GM20000 (cell line): ENCODE measurements around the gene CLCN5.

Experiments
- DNase-seq: peaks from one replicate; pipeline ENCODE4 v3.0.0; 2012; ENCODE audit warnings: low spot score
- TF ChIP-seq, protein P1 (sequence below): IDR thresholded peaks from 2 replicates; pipeline ENCODE4 v1.5.1; 2012; ENCODE audit warnings: mild to moderate bottlenecking, control low read depth; ENCODE audit errors: extremely low read depth, missing control alignments

CLCN5 gene

DNA sequence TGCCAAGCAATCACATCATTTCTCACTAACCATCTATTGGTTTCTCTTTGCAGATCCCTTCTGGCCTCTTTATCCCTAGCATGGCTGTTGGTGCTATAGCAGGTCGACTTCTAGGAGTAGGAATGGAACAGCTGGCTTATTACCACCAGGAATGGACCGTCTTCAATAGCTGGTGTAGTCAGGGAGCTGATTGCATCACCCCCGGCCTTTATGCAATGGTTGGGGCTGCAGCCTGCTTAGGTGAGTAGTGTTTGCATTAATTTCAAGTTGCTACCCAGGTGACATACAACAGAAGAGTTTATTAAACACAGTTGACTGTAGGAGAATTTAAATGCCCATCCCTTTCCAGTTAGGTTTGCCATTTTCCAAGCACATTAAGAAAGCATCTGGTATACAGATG lies 166.2 kb downstream of the CLCN5 start:
- no peak for DNase-seq
- TF ChIP-seq, protein P1, sequence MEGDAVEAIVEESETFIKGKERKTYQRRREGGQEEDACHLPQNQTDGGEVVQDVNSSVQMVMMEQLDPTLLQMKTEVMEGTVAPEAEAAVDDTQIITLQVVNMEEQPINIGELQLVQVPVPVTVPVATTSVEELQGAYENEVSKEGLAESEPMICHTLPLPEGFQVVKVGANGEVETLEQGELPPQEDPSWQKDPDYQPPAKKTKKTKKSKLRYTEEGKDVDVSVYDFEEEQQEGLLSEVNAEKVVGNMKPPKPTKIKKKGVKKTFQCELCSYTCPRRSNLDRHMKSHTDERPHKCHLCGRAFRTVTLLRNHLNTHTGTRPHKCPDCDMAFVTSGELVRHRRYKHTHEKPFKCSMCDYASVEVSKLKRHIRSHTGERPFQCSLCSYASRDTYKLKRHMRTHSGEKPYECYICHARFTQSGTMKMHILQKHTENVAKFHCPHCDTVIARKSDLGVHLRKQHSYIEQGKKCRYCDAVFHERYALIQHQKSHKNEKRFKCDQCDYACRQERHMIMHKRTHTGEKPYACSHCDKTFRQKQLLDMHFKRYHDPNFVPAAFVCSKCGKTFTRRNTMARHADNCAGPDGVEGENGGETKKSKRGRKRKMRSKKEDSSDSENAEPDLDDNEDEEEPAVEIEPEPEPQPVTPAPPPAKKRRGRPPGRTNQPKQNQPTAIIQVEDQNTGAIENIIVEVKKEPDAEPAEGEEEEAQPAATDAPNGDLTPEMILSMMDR = no peak

DNA sequence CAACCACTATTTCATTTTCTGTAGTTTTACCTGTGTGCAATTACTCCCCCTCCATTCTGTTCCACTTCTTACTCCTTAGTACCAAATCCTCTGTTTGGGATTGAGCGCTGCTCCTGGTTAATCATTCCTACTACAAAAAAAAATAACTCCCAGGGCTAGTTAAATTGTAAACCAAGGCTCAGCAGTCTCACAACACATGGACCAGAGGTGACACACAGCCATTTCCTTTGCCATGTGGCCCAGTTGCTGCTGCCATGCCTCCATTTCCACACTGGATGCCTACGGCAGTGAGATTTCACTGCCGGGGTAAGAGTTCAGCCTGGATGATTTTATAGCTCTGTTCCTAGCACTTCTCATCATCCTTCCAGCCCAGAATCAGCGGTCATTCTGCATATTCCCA lies 171.2 kb downstream of the CLCN5 start:
- TF ChIP-seq, protein P1 = no peak

DNA sequence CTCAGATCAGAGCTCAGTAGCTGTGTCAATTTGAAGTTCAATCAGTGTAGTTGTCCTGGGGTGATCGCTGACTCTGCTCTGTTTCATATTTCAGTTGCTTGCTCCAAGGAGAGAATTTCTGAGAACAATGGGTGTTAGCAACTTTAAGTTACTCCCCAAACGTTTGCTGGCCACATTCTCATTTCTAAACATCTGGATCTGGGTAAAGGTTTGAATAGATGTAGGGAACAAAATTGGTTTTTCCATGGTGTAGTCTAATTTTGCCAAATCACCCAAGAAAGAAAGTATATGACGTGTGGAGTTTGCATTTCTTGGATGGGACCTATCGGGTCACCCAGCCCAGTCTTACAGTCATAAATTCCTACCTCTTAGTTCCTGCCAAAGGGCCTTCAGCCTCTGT lies 174.7 kb downstream of the CLCN5 start:
- no peak for DNase-seq
- TF ChIP-seq, protein P1 = no peak

More for the DNA sequence above, 171.2 kb downstream of the CLCN5 start:
- DNase-seq = no peak

DNA sequence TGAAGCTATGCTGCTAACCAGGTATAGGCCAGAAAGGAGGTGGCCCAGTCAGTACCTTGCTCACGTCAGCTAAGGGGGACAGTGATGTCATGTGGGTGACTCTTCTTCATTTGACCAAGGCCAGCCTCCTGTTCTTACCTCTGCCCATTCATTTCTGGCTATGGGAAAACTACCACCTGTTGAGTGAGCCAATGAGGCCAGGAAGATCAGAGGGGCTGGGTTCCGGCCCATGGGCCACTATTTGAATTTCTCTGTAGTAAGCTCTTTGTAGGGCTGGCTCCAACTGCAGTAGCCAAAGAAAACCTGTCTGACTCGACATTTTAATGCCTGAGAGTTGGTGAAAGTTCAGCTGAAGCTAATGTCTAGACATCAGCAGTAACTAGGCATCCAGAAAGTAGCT lies 175.8 kb downstream of the CLCN5 start:
- no peak for DNase-seq
- TF ChIP-seq, protein P1 = no peak

DNA sequence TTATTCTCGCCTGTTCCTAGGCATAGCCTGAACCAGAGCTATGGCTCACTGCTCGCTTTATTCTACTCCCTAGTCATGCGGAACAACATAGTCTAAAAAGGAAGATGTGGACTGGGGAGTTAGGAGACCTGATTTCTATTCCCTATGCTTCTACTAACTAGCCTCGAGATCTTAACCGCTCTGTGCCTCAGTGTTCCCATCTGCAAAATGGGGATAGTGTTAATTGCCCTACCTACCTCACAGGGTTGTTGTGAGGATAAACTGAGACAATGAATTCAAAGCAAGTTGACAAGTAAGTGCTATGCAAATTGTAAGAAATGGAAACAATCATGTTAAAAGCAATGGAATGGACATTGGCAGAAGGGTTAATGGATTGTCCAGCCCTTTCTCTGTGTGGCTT lies 176.4 kb downstream of the CLCN5 start:
- TF ChIP-seq, protein P1 = no peak
- DNase-seq = no peak

DNA sequence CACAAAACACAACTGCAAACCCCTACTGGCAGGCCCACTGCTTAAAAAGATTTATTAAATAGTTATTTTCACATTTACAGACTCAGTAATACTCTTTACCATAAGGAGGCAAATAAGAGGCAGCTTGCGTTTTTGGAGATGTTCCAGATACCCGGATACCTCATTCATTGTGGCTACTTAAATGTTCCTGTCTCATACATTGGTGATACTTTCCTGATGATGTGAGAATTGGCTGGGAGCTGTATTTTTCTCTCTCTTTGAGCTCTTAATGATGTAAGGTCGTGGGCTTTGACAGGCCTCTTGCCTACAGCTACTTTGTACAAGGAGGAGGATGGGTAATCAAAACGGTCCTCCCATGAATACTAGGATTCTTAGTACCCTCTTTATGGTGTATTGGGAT lies 176.9 kb downstream of the CLCN5 start:
- TF ChIP-seq, protein P1 = no peak
- no peak for DNase-seq

DNA sequence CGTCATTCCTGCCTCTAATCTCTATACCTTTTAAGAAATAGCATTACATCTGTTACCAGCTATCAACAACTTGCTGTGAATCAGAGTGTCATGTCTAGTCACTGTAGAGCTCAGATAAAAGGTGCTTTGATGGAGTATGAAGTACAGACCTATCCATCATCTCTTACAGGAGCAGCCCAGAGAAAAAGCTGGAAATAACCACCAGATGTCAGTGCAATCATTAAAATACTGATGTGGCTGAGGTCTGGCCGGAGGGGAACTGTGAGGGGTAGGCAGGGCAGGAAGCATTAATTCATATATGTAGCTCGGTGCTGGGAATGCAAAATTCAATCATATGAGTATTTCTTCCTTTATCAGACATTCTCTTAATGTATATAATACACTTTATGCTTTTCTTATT lies 177.8 kb downstream of the CLCN5 start:
- TF ChIP-seq, protein P1 = peak; percentile 12
- peak; percentile 4 for DNase-seq
